B cell (primary cell): ENCODE data around the gene PXK. TPM values are rescaled to one million over a fixed set of nuclear protein-coding genes. Genes with fewer than 3 reads are reported as not detected.

Experiments used
- ATAC-seq: fragments of 200-7000 bp; cut with Tn5 transposase; one replicate; pipeline ENCODE4 v1.10.0; 2021; ENCODE audit warnings: low read depth, mild to moderate bottlenecking, moderate number of reproducible peaks, moderate library complexity
- CTCF ChIA-PET: fragments of 350-600 bp; sonication (Branson Sonifier 250); formaldehyde crosslinking; loops from one replicate; lab custom pipeline; 2021; ENCODE audit warnings: antibody characterized with exemption, inconsistent platforms; lab: Charles Lee
- POLR2A ChIA-PET: fragments of 350-600 bp; sonication (Branson Sonifier 250); formaldehyde crosslinking; loops from one replicate; lab custom pipeline; 2021; ENCODE audit warnings: antibody characterized with exemption; lab: Charles Lee
- DNase-seq: peaks from one replicate; pipeline ENCODE4 v3.0.0; 2013
- H2AFZ ChIP-seq: 2 replicates; pipeline ENCODE4 v1.6.1; 2012; ENCODE audit warnings: mild to moderate bottlenecking, low read depth, low read length; ENCODE audit not compliant: insufficient read depth, poor library complexity, severe bottlenecking
- H3K27ac ChIP-seq, 2 donors: 1 replicate in 1 of 2; 2 replicates in 1 of 2; pipeline ENCODE4 v1.5.1; 2012 to 2013; ENCODE audit warnings: low read length in 2 of 2, mild to moderate bottlenecking in 2 of 2, moderate library complexity in 1 of 2
- H3K27me3 ChIP-seq, 4 experiments: fragments of 200-600 bp in 1 of 4; sonication (generic) in 1 of 4; replicated peaks in 1 of 4; 1 replicate in 2 of 4; 2 replicates in 2 of 4; pipeline versions ENCODE4 v1.6.1 to v1.7.0; 2013 to 2016; ENCODE audit warnings: low read length in 3 of 4, mild to moderate bottlenecking in 2 of 4, mixed read lengths in 1 of 4, moderate library complexity in 1 of 4; ENCODE audit not compliant: insufficient read depth in 4 of 4, control insufficient read depth in 3 of 4; ENCODE audit errors: control extremely low read depth in 1 of 4
- H3K36me3 ChIP-seq, 2 experiments: replicated peaks in 1 of 2; 1 replicate in 1 of 2; 2 replicates in 1 of 2; pipeline versions ENCODE4 v1.6.1 to v1.7.1; 2013; ENCODE audit warnings: low read length in 1 of 2; ENCODE audit not compliant: insufficient read depth in 2 of 2, control insufficient read depth in 1 of 2; ENCODE audit errors: control extremely low read depth in 1 of 2, extremely low read depth in 1 of 2
- H3K4me1 ChIP-seq, 2 donors: fragments of 200-600 bp in 1 of 2; sonication (generic) in 1 of 2; 1 replicate in 1 of 2; 2 replicates in 1 of 2; pipeline versions ENCODE4 v1.5.1 to v1.6.1; 2013 to 2017; ENCODE audit warnings: low read length in 2 of 2; ENCODE audit not compliant: control insufficient read depth in 2 of 2, insufficient read depth in 2 of 2
- H3K4me2 ChIP-seq: replicated peaks from 2 replicates; pipeline ENCODE3; 2012; ENCODE audit warnings: mild to moderate bottlenecking, low read depth, low read length; ENCODE audit not compliant: poor library complexity, severe bottlenecking
- H3K4me3 ChIP-seq, 5 experiments: fragments of 200-600 bp in 1 of 5; sonication (generic) in 1 of 5; 1 replicate in 3 of 5; 2 replicates in 2 of 5; pipeline versions ENCODE4 v1.5.1 to v1.7.0; 2011 to 2016; ENCODE audit warnings: low read length in 4 of 5, mild to moderate bottlenecking in 4 of 5, low read depth in 2 of 5, control low read depth in 1 of 5, moderate library complexity in 1 of 5; ENCODE audit not compliant: insufficient read depth in 1 of 5; ENCODE audit errors: control extremely low read depth in 1 of 5, extremely low read depth in 1 of 5
- H3K79me2 ChIP-seq: fragments of 200-600 bp; sonication (generic); one replicate; pipeline ENCODE4 v1.6.0; 2016; ENCODE audit warnings: low read length; ENCODE audit not compliant: control insufficient read depth, insufficient read depth
- H3K9ac ChIP-seq: fragments of 200-600 bp; sonication (generic); 2 replicates; pipeline ENCODE4 v1.6.1; 2017; ENCODE audit warnings: mild to moderate bottlenecking, low read length, moderate library complexity
- H3K9me3 ChIP-seq, 3 donors: one replicate each; pipeline versions ENCODE4 v1.6.1 to v1.7.1; 2013; ENCODE audit warnings: low read length in 2 of 3; ENCODE audit not compliant: control insufficient read depth in 2 of 3, insufficient read depth in 1 of 3; ENCODE audit errors: control extremely low read depth in 1 of 3
- H4K20me1 ChIP-seq: 2 replicates; pipeline ENCODE4 v1.6.0; 2012; ENCODE audit warnings: mild to moderate bottlenecking, low read length; ENCODE audit not compliant: insufficient read depth, control insufficient read depth, poor library complexity, severe bottlenecking
- H3K27ac Mint-ChIP-seq: one replicate; pipeline ENCODE4 v1.8.0; 2021; ENCODE audit warnings: mixed read lengths
- H3K27me3 Mint-ChIP-seq: one replicate; pipeline ENCODE4 v1.8.0; 2021; ENCODE audit warnings: mixed read lengths
- H3K4me1 Mint-ChIP-seq: one replicate; pipeline ENCODE4 v1.8.0; 2021; ENCODE audit warnings: mixed read lengths
- H3K4me3 Mint-ChIP-seq: one replicate; pipeline ENCODE4 v1.8.0; 2021; ENCODE audit warnings: mixed read lengths
- H3K9me3 Mint-ChIP-seq: one replicate; pipeline ENCODE4 v1.8.0; 2022; ENCODE audit warnings: mixed read lengths; ENCODE audit not compliant: insufficient read depth
- CTCF ChIP-seq: fragments of 200-600 bp; IDR thresholded peaks from one replicate; pipeline ENCODE4 v1.8.0; 2022; ENCODE audit warnings: antibody characterized with exemption, mild to moderate bottlenecking
- EZH2 ChIP-seq: IDR thresholded peaks from 2 replicates; pipeline ENCODE4 v1.6.1; 2012; ENCODE audit warnings: borderline replicate concordance, low read depth, mild to moderate bottlenecking, moderate library complexity, low read length; ENCODE audit not compliant: insufficient read depth, poor library complexity, severe bottlenecking
- WGBS: methylation state at CpG from one replicate; pipeline ENCODE4 v1.1.5; 2013; ENCODE audit warnings: missing lambda C conversion rate; ENCODE audit not compliant: insufficient coverage; 5-methylcytosine and 5-hydroxymethylcytosine counted together
- intact Hi-C: fragments of 100-400 bp; cut with micrococcal nuclease; formaldehyde crosslinking; loops from one replicate; pipeline ENCODE4 v1.10.0; 2022
- polyA plus RNA-seq: library from polyadenylated mRNA; depleted of rRNA; stranded (reverse); fragments of >200 nt; gene quantifications from 2 replicates; pipeline ENCODE4 v1.2.3, GENCODE V29; 2012
- total RNA-seq, 2 donors: library from RNA; stranded (reverse); fragments of 120-200 nt in 1 of 2; gene quantifications; 1 replicate in 1 of 2; 2 replicates in 1 of 2; pipeline versions ENCODE4 v1.2.3 to v1.2.4, GENCODE V29; 2013 to 2022

Gene PXK
- total and polyA plus RNA-seq, 2 donors (not counting 1 experiment from before 2014, with no cell fraction given), result 46.8 to 104 TPM

GRCh38 chr3:58417075-58417474, 84.4 kb downstream of the PXK start:
- ATAC-seq, result no peak
- H3K4me1 ChIP-seq, result peaks cover 11 to 29% of the 10 kb centered on the region in 2 donors

More at GRCh38 chr3:58417075-58417474, 84.4 kb downstream of the PXK start:
- DNase-seq, result no peak
- Histone ChIP-seq H3K27ac (peak overlapping the region in 1 of 2 donors; percentile 5), H3K4me3 (no peak overlapping the region), H3K79me2 (peaks cover 23% of the 10 kb centered on the region), H3K4me2 (no peak overlapping the region), H3K36me3 (peaks cover 12 to 70% of the 10 kb centered on the region in 2 experiments), H2AFZ (no peak overlapping the region), H3K9me3 (no peaks in the 10 kb centered on the region), H3K9ac (no peak overlapping the region), H3K27me3 (no peaks in the 10 kb centered on the region), H4K20me1 (no peaks in the 10 kb centered on the region)
- peaks cover 49% of the 10 kb centered on the region for H3K4me1 Mint-ChIP-seq
- H3K27ac Mint-ChIP-seq, result no peak overlapping the region
- no peak for TF ChIP-seq EZH2
- no peak for TF ChIP-seq CTCF
- intact Hi-C loops, result no loop called here
- ChIA-PET CTCF (interaction anchor here (0.9 to 5.1 kb wide), 11 partner anchors 12 to 177 kb away, joined by 3 to 81 read pairs (median 9); partner anchors contain the start of genes HTD2, KCTD6, PXK and RPP14), POLR2A (interaction anchor here (0.6 kb wide), 2 partner anchors 60 to 394 kb away, joined by 7 to 8 read pairs; no protein-coding TSS in a partner anchor)
- no peaks in the 10 kb centered on the region for H3K27me3 Mint-ChIP-seq
- H3K4me3 Mint-ChIP-seq, result no peak overlapping the region
- WGBS, result no CpG with 5 or more reads among the region's 2 CpGs
- H3K9me3 Mint-ChIP-seq, result no peaks in the 10 kb centered on the region
